HG03097 (cell line): ENCODE measurements around the gene EXOSC5.

Experiments
- ATAC-seq: cut with Tn5 transposase; IDR thresholded peaks from one replicate; pipeline ENCODE4 v1.9.1; 2021; ENCODE audit not compliant: unreplicated experiment, low FRiP score

Gene EXOSC5

GRCh38 chr19:41426952-41427646, 29.9 kb upstream of the EXOSC5 start, which contains the start of gene B3GNT8:
Gene B3GNT8 (minus strand): TSS chr19:41427374. CDS start chr19:41426778, 596 bp downstream.
- ATAC-seq = no peak

GRCh38 chr19:41426116-41426841, 29.1 kb upstream of the EXOSC5 start:
- ATAC-seq = no peak

DNA sequence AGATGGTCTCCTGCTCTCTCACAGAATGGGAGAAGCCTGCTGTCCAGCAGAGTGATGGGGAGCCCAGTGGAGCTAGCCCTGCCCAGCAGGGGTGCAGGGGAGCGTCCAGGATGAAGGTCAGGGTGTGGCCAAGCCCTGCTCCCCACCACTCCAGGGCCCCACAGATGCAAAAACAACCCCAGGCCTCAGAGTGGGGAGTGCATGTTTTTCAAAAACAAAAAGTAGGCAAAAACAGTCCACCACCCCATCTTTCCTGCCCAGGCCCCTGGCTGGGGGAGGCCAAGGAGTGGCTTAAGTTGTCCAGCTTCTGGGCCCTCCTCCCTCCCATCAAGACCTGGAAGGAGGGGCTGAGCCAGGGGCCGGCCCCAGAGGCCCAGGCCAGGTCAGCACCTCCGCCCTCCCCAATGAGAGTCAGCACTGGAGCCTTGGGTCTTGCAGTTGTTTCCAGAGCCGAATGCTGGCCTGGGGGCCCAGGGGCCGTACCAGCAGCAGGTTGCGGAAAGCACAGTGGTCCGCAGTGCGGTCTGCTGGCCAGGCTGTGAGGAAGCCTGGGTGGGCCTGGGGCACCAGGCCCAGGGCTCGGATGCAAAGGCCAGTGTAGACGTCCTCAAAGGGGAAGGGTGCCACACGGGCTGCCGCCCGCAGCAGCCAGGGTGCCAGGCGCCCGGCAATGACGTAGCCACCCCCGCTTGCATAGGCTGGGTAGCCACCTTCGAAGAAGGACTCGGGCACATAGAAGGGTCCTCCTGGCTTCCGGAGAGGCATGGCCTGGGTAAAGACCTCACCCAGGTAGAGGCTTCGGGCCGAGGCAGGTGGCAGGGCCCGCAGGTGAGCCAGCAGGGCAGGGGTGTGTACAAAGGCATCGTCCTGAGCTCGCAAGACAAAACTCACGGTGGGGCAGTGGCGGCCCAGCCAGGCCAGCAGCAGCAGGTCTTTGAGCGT, 28.3 kb upstream of the EXOSC5 start:
- ATAC-seq = no peak

DNA sequence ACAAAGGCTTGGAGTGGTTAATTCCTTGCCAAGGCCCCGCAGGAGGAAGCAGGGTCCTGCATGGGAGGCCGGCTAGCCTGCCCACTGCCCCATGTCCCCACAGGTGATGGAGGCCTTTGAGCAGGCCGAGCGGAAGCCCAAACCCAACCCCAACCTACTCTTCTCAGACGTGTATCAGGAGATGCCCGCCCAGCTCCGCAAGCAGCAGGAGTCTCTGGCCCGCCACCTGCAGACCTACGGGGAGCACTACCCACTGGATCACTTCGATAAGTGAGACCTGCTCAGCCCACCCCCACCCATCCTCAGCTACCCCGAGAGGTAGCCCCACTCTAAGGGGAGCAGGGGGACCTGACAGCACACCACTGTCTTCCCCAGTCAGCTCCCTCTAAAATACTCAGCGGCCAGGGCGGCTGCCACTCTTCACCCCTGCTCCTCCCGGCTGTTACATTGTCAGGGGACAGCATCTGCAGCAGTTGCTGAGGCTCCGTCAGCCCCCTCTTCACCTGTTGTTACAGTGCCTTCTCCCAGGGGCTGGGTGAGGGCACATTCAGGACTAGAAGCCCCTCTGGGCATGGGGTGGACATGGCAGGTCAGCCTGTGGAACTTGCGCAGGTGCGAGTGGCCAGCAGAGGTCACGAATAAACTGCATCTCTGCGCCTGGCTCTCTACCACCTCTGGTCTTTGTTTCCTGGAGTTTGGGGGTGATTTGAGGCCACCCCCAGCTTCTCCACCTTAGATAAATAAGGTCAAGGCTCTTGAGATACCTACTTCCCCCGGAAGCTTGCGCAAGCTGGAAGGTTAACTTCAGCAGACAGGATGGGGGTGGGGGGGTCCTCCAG, 27.4 kb upstream of the EXOSC5 start:
- ATAC-seq = no peak

- ATAC-seq = no peak
Observed at GRCh38 chr19:41422955-41423354, 25.8 kb upstream of the EXOSC5 start.

GRCh38 chr19:41422456-41422855, 25.3 kb upstream of the EXOSC5 start:
- no peak for ATAC-seq

DNA sequence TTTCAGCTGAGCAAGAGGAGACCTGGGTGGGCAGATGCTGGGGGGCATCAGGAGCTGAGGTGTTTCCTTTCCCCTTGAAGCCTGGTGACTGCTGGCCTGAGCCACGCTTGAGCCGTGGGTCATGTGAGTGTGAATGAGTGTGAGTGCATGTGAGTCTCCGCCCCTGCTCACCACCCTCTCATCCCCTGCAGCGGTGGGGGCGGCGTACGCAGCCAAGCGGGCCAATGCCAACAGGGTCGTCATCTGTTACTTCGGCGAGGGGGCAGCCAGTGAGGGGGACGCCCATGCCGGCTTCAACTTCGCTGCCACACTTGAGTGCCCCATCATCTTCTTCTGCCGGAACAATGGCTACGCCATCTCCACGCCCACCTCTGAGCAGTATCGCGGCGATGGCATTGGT, 24.8 kb upstream of the EXOSC5 start:
- no peak for ATAC-seq

GRCh38 chr19:41421314-41421713, 24.2 kb upstream of the EXOSC5 start:
- no peak for ATAC-seq

- ATAC-seq = no peak
Observed at GRCh38 chr19:41420101-41420880, 23.1 kb upstream of the EXOSC5 start.

DNA sequence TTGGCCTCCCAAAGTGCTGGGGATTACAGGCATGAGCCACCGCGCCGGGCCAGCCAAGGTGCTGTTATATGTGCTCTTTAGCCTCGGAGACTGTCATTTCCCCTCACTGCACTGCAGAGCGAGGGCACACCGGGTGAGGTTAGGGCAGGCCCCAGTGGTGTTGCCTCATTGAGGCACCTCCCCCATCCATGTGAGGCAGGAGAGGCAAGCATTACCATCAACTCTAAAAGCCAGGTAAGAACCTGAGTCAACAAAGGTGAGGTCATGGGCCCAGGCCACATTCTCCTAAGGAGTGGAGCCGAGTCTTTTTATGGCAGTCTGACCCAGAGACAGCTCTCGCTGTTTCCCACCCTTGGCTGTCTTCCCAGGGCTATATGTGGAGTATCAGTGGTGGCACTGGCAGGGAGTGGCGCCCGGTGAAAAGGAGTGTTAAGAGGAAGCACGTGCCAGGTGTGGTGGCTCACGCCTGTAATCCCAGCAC, 19.1 kb upstream of the EXOSC5 start:
- ATAC-seq = no peak

DNA sequence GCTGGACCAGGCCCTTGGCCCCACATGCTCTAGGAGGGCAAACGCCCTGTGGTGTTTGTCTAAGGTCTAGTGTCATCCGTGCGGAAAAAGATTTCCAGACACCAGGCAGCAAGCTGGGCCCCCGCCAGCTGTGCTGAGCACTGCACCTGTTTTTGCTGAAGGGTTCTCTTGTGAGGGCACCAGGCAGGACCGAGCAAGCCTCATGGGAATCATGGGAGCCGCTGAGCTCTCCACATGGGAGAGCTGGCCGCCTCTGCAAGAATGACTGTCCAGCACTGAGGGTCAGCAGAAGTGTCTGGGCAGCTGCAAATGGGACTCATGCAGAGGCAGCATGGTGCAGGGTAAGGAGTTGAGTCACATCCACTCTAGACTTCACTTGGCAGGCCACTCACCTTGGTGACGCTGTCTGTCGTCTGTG, 18.0 kb upstream of the EXOSC5 start:
- ATAC-seq = no peak

DNA sequence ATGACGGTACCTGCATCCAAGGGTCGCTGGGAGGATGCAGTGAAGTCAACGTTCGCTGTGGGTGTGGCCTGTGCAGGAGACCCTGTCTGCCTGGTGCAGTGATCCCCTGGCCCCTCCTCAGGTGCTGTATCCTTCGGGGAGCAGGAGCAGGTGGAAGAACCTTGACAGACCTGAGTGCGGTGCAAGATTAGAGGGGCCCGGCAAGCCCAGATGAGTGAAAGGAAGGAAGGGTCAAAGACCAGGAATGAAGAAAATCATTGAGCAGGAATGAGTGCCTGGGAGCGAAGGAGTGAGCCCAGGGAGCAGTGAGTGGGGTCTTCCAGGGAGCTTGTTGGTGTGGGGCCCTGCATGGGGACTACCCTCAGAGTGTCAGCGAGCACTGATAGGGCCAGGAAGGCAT, 17.3 kb upstream of the EXOSC5 start:
- no peak for ATAC-seq

GRCh38 chr19:41413947-41414346, 16.8 kb upstream of the EXOSC5 start:
- no peak for ATAC-seq

DNA sequence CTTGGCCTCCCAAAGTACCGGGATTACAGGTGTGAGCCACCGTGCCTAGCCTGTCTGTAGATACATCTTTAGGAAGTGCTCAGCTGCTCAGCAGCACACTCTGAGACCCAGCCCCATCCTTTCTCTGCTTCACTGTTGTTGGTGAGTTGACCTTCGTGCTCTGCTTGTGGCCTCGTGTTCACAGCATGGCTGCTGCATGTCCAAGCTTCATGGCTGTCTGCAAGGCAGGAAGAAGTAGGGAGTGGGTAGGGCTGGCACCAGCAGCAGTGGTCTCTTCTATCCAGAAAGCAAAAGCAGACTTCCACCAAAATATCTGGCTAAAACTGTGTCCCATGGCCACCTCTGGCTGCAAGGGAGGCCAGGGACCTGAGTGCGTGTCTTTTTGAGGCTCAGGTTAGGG, 15.8 kb upstream of the EXOSC5 start:
- ATAC-seq = no peak

DNA sequence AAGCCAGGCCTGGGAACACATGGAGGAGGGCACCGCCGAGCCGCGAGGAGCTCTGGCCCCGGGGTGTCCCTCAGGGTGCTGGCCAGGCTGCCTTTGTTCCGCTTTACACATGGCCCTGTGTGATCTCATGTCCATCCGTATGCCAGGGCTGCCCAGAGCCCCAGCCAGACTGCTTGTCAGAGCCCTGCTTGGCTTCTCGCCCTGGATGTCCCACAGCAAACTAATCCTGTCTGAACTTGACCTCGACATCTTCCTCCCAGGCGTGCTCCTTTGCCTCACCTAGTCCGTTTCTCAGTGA, 14.8 kb upstream of the EXOSC5 start:
- ATAC-seq = no peak

GRCh38 chr19:41411100-41411967, 14.2 kb upstream of the EXOSC5 start:
- no peak for ATAC-seq

- ATAC-seq = no peak
Observed at GRCh38 chr19:41410336-41411054, 13.3 kb upstream of the EXOSC5 start.

DNA sequence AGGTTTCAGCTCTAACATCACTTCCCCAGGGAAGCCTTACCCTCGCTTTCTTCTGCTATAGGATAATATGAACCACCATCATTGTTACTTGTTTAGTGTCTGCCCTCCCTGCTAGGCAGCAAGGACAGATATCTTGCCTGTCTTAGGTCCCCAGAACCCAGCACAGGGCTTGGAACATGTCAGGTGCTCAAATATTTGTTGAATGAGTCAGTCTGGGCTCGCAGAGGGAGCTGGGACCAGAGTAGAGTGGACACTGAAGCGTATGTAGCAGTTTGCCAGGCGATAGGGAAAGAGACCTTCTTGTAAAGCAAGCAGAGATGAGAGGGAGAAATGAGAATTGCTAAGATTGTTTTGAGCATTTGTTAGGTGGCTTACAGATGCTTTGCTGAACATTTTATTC, 12.1 kb upstream of the EXOSC5 start:
- no peak for ATAC-seq
